Measurements from ENCODE around the gene ZNF488. TPM values are rescaled to one million over a fixed set of nuclear protein-coding genes. Genes with fewer than 3 reads are reported as not detected.

The ZNF488 gene
- total RNA-seq, 3 donors from 2014 or later: 0.47 to 1.6 (median 1.4) TPM

- Histone ChIP-seq H3K4me3 (no peak overlapping the region), H3K4me1 (ENCODE audit: low read depth) (no peaks in the 10 kb centered on the region), H3K9me3 (no peaks in the 10 kb centered on the region), H3K36me3 (ENCODE audit: low read depth) (no peaks in the 10 kb centered on the region)
- ATAC-seq: no peak
- TF ChIP-seq, protein P1, sequence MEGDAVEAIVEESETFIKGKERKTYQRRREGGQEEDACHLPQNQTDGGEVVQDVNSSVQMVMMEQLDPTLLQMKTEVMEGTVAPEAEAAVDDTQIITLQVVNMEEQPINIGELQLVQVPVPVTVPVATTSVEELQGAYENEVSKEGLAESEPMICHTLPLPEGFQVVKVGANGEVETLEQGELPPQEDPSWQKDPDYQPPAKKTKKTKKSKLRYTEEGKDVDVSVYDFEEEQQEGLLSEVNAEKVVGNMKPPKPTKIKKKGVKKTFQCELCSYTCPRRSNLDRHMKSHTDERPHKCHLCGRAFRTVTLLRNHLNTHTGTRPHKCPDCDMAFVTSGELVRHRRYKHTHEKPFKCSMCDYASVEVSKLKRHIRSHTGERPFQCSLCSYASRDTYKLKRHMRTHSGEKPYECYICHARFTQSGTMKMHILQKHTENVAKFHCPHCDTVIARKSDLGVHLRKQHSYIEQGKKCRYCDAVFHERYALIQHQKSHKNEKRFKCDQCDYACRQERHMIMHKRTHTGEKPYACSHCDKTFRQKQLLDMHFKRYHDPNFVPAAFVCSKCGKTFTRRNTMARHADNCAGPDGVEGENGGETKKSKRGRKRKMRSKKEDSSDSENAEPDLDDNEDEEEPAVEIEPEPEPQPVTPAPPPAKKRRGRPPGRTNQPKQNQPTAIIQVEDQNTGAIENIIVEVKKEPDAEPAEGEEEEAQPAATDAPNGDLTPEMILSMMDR (IDR thresholded peaks at IDR 0.05): no peak
- DNase-seq: no peak
- intact Hi-C loops (cut with DNase I, micrococcal nuclease): no loop called here
Observed at GRCh38 chr10:47364911-47365310, 19.2 kb downstream of the ZNF488 start.

GRCh38 chr10:47364366-47364765 lies 19.7 kb downstream of the ZNF488 start:
- Histone ChIP-seq H3K4me1 (ENCODE audit: low read depth) (no peaks in the 10 kb centered on the region), H3K4me3 (no peak overlapping the region), H3K9me3 (no peaks in the 10 kb centered on the region), H3K36me3 (ENCODE audit: low read depth) (no peaks in the 10 kb centered on the region)
- ATAC-seq (peak; percentile 52), DNase-seq (no peak)
- TF ChIP-seq, protein P1 (IDR thresholded peaks at IDR 0.05): no peak
- intact Hi-C loops (cut with DNase I, micrococcal nuclease): no loop called here

DNA sequence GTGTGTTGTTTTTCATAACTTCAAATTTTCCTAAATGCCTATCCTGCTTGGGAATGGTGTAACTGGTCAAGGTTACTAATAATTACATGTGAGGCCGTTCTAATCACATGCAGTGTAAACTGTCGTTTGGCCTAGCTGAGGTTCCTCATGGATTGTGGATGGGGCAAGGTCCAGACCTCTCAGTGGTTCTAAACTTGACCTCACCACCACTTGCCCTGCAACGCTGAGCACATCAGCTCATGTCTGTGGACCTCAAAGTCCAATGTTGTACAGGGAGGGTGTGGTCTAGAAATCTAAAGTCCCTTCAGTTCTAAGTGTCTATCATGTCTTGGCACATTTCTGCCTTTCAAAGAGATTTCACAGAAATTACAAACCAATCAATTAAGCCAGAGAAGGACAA lies 20.3 kb downstream of the ZNF488 start:
- intact Hi-C loops (cut with DNase I, micrococcal nuclease): no loop called here
- Histone ChIP-seq H3K9me3 (no peaks in the 10 kb centered on the region), H3K36me3 (ENCODE audit: low read depth) (no peaks in the 10 kb centered on the region), H3K4me1 (ENCODE audit: low read depth) (no peaks in the 10 kb centered on the region), H3K4me3 (no peak overlapping the region)
- peak; percentile 70 for ATAC-seq
- no peak for DNase-seq
- TF ChIP-seq, protein P1 (IDR thresholded peaks at IDR 0.05): no peak

GRCh38 chr10:47362199-47362598 lies 21.9 kb downstream of the ZNF488 start:
- DNase-seq: no peak
- Histone ChIP-seq H3K9me3 (no peaks in the 10 kb centered on the region), H3K36me3 (ENCODE audit: low read depth) (no peaks in the 10 kb centered on the region), H3K4me3 (no peak overlapping the region), H3K4me1 (ENCODE audit: low read depth) (no peaks in the 10 kb centered on the region)
- no peak for ATAC-seq
- intact Hi-C loops (cut with DNase I, micrococcal nuclease): no loop called here
- TF ChIP-seq, protein P1 (IDR thresholded peaks at IDR 0.05): no peak

- Histone ChIP-seq H3K9me3 (no peaks in the 10 kb centered on the region), H3K4me3 (no peak overlapping the region), H3K4me1 (ENCODE audit: low read depth) (no peaks in the 10 kb centered on the region), H3K36me3 (ENCODE audit: low read depth) (no peaks in the 10 kb centered on the region)
- DNase-seq (peak in 2 of 3 donors; percentile 53 to 67), ATAC-seq (peak; percentile 35)
- TF ChIP-seq, protein P1 (IDR thresholded peaks at IDR 0.05): peak; percentile 62
- intact Hi-C loops (cut with DNase I, micrococcal nuclease): no loop called here
Observed at GRCh38 chr10:47361293-47361692, 22.8 kb downstream of the ZNF488 start.

- no peak overlapping the region for H3K4me3 ChIP-seq
- DNase-seq: no peak
- TF ChIP-seq, protein P1 (IDR thresholded peaks at IDR 0.05): no peak
- intact Hi-C loops (cut with DNase I, micrococcal nuclease): no loop called here
- H3K9me3 ChIP-seq: no peaks in the 10 kb centered on the region
- no peaks in the 10 kb centered on the region for H3K4me1 ChIP-seq (ENCODE audit: low read depth)
- no peaks in the 10 kb centered on the region for H3K36me3 ChIP-seq (ENCODE audit: low read depth)
- ATAC-seq: no peak
Observed at GRCh38 chr10:47360419-47361040, 23.6 kb downstream of the ZNF488 start.
